ENCODE results near the gene NHERF1. TPM values are rescaled to one million over a fixed set of nuclear protein-coding genes. Genes with fewer than 3 reads are reported as not detected.

The NHERF1 gene
- total and polyA plus RNA-seq, 2 of the 4 experiments (the other 2 are of a cell fraction): 3.8 to 11.8 TPM

GRCh38 chr17:74816905-74817620 lies 68.6 kb downstream of the NHERF1 start:
- Histone ChIP-seq H4K8ac (ENCODE audit: low read depth in 2 of 2, low read length in 2 of 2) (no peak overlapping the region), H3K18ac (ENCODE audit: low read depth, low read length) (no peak overlapping the region), H2AK5ac (ENCODE audit: low read depth, low read length) (no peak overlapping the region), H3K79me1 (ENCODE audit: low read depth in 1 of 2, low read length in 2 of 2) (no peaks in the 10 kb centered on the region), H3K9me1 (ENCODE audit: insufficient read depth, low read length) (0 out of 2 replicates have a peak, but pooled peaks cover 3% of the 10 kb centered on the region), H4K91ac (ENCODE audit: insufficient read depth, low read depth, low read length) (no peak overlapping the region), H4K20me1 (ENCODE audit: insufficient read depth, low read length) (no peaks in the 10 kb centered on the region), H3K14ac (replicated peaks; ENCODE audit: low read depth, low read length) (no peak overlapping the region), H3K4me2 (ENCODE audit: low read depth, low read length) (no peak overlapping the region), H3K4me1 (ENCODE audit: control insufficient read depth, insufficient read depth, low read length) (no peaks in the 10 kb centered on the region), H4K5ac (ENCODE audit: low read depth, low read length) (no peak overlapping the region), H3K4ac (ENCODE audit: low read depth, low read length) (no peak overlapping the region), H3K9me3 (ENCODE audit: control insufficient read depth, insufficient read depth, low read length) (no peaks in the 10 kb centered on the region), H2BK15ac (ENCODE audit: low read depth, low read length) (no peak overlapping the region), H2BK120ac (ENCODE audit: low read depth, low read length) (no peak overlapping the region), H3K56ac (ENCODE audit: extremely low read depth, insufficient read depth, low read length) (no peak overlapping the region), H2BK20ac (ENCODE audit: low read depth, low read length) (no peak overlapping the region), H3K27ac (ENCODE audit: insufficient read depth, low read length) (no peak overlapping the region), H3K27me3 (ENCODE audit: control insufficient read depth, insufficient read depth, low read length) (no peaks in the 10 kb centered on the region), H3K9ac (ENCODE audit: low read depth, low read length) (no peak overlapping the region), H3K36me3 (ENCODE audit: control insufficient read depth, insufficient read depth, low read length) (peaks cover 13% of the 10 kb centered on the region), H2AK9ac (replicated peaks; ENCODE audit: low read depth, low read length, poor library complexity) (no peak overlapping the region), H2AFZ (replicated peaks; ENCODE audit: low read length, poor library complexity) (no peak overlapping the region), H3K23ac (ENCODE audit: low read depth, low read length) (no peak overlapping the region), H3K4me3 (ENCODE audit: insufficient read depth, low read depth, low read length) (no peak overlapping the region), H2BK5ac (ENCODE audit: low read depth, low read length, poor library complexity, severe bottlenecking) (no peak overlapping the region)
- CTCF ChIA-PET: no interaction called here
- BruUV-seq (replicated peaks): no TSS peak
- in situ Hi-C loops (cut with MboI; ENCODE audit: low sequenced_read_pairs) (no loop called here), dilution Hi-C loops (cut with HindIII; ENCODE audit: low sequenced_read_pairs, unreplicated experiment) (no loop called here), intact Hi-C loops (cut with micrococcal nuclease) (no loop called here)
- ATAC-seq (ENCODE audit: low read depth) (no peak), DNase-seq (no peak)
- WGBS, 2 experiments (ENCODE audit: extremely low coverage in 2 of 2, insufficient read length in 1 of 2): 94% methylated on average over 9 of the region's 18 CpGs; no CpG with 5 or more reads in 1 of the 2 experiments
- POLR2A ChIA-PET (ENCODE audit: unreplicated experiment): no interaction called here
- TF ChIP-seq CHD1 (IDR thresholded peaks at IDR 0.05; ENCODE audit: low read depth, low read length) (no peak), MAZ (IDR thresholded peaks at IDR 0.05; ENCODE audit: borderline replicate concordance, low read depth, low read length) (no peak), SMC3 (IDR thresholded peaks at IDR 0.05; ENCODE audit: low read depth, low read length) (no peak), RAD21 (IDR thresholded peaks at IDR 0.05; ENCODE audit: low read length) (no peak), ELK1 (IDR thresholded peaks at IDR 0.05; ENCODE audit: borderline replicate concordance, low read depth, low read length) (no peak), USF2 (IDR thresholded peaks at IDR 0.05; ENCODE audit: low read depth, low read length) (no peak), NFE2L2 (IDR thresholded peaks at IDR 0.05; ENCODE audit: low read depth, low read length) (no peak), POLR2A (IDR thresholded peaks at IDR 0.05; ENCODE audit: low read depth, low read length) (no peak), CTCF (conservative IDR thresholded peaks at IDR 0.05; ENCODE audit: low read depth, low read length) (no peak), FOS (IDR thresholded peaks at IDR 0.05; ENCODE audit: low read depth, low read length) (no peak), RFX5 (IDR thresholded peaks at IDR 0.05; ENCODE audit: low read depth, low read length) (no peak), MAFK (IDR thresholded peaks at IDR 0.05; ENCODE audit: low read depth, low read length) (no peak)
